Coronary artery (tissue), 2 donors: ENCODE measurements around the gene PRMT3.

Source experiments
- DNase-seq: peaks from one replicate; pipeline ENCODE4 v3.0.0-alpha.2; 2017; ENCODE audit warnings: low spot score
- H3K27ac ChIP-seq, 2 donors: fragments of 200-600 bp; sonication (generic); one replicate each; pipeline ENCODE4 v1.5.1; 2016 to 2019
- H3K4me3 ChIP-seq: fragments of 200-600 bp; sonication (generic); 2 replicates; pipeline ENCODE4 v1.5.1; 2016; ENCODE audit warnings: mild to moderate bottlenecking, moderate library complexity
- TF ChIP-seq, protein P1 (sequence below): fragments of 200-600 bp; sonication (generic); IDR thresholded peaks from one replicate; pipeline ENCODE4 v1.5.1; 2019; ENCODE audit warnings: antibody characterized with exemption

Gene PRMT3

DNA sequence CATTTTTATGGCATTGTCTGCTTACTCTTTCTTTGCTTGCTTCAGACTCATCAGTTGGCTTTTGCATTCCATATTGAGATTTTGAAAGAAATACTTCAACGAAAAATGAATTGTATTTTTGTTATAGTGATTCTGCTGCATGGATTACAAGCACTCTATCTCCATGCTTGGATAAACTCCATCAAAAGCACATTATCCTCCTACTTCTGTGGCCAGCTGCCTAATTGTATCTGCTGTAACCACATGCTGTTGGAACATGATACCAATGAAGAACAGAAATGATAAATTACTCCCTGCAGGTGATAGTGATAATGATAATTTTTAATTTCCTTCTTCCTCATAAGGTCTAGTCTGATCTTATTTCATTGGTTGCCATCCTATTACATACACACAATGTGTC lies 100.8 kb downstream of the PRMT3 start:
- TF ChIP-seq, protein P1, sequence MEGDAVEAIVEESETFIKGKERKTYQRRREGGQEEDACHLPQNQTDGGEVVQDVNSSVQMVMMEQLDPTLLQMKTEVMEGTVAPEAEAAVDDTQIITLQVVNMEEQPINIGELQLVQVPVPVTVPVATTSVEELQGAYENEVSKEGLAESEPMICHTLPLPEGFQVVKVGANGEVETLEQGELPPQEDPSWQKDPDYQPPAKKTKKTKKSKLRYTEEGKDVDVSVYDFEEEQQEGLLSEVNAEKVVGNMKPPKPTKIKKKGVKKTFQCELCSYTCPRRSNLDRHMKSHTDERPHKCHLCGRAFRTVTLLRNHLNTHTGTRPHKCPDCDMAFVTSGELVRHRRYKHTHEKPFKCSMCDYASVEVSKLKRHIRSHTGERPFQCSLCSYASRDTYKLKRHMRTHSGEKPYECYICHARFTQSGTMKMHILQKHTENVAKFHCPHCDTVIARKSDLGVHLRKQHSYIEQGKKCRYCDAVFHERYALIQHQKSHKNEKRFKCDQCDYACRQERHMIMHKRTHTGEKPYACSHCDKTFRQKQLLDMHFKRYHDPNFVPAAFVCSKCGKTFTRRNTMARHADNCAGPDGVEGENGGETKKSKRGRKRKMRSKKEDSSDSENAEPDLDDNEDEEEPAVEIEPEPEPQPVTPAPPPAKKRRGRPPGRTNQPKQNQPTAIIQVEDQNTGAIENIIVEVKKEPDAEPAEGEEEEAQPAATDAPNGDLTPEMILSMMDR = no peak
- no peak overlapping the region for H3K4me3 ChIP-seq
- H3K27ac ChIP-seq = no peak overlapping the region
- DNase-seq = no peak

DNA sequence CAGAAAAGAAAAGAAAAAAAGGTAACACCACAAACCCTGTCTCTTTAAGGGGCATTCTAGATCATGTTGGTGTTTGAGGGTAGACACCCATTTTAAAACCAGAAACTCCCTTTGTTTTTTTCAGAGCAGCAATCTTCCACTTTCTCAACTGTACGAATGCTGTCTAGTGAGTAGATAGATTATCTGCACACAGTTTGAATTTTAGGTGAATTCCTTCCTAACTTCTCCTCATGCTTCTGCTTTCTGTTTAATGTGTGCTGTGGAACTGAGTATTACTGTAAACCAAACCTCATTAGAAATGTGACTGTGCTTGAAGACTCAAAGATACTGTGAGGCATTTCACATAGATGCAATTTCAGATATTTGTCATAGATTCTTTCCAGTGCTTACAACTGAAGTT lies 102.4 kb downstream of the PRMT3 start:
- TF ChIP-seq, protein P1 = no peak
- Histone ChIP-seq H3K4me3 (no peak overlapping the region), H3K27ac (no peak overlapping the region)
- DNase-seq = no peak

DNA sequence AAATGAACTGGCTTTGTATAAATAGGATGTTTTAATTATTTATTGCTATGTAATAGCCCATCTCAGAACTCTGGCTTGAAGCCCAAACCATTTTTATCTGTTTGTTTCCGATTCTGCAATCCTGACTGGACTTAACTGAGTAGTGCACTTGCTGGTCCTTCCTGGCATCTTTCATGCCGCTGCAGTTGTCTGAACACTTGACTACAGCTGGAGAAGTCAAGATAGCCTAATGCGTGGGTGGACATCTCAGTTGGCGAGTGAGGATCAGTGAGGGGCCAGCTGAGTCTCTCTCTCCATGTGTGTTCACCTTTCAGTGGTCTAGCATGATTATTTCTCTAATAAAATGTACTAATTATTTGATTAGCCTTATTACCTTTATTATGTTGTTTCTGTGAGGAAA lies 105.8 kb downstream of the PRMT3 start:
- TF ChIP-seq, protein P1 = no peak
- DNase-seq = no peak
- H3K27ac ChIP-seq = no peak overlapping the region
- no peak overlapping the region for H3K4me3 ChIP-seq

DNA sequence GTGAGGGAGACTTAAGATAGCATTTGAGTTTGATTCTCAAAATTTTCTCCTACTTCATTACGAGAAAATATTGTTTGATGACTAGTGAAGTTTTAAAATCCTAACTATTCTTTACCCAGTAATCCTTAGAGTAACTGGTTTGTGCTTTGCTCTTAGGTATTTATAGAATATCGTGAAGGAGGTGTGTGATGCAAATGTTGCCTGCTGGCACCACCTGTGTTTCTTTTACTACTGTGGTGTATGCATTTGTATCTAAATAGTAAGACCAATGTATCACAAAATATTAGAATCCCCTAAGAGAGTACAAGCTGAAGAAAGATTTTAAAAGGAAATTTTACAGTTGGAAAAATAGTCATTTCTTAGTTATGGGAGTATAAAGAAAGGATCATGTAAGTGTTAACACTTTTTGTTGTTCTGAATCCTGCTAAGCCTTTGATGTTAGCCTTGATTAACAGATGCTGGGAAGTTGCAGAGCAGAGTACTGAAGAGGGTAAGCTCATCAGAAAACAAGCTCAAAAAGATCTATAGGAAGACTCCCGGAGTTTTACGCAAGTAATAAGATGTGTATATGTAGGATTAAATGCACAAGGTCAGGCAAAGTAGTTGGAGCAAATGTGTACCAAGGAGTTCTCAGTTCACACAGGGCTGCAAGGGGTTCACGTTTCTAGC lies 109.7 kb downstream of the PRMT3 start:
- no peak overlapping the region for H3K27ac ChIP-seq
- no peak for DNase-seq
- TF ChIP-seq, protein P1 = no peak
- no peak overlapping the region for H3K4me3 ChIP-seq

DNA sequence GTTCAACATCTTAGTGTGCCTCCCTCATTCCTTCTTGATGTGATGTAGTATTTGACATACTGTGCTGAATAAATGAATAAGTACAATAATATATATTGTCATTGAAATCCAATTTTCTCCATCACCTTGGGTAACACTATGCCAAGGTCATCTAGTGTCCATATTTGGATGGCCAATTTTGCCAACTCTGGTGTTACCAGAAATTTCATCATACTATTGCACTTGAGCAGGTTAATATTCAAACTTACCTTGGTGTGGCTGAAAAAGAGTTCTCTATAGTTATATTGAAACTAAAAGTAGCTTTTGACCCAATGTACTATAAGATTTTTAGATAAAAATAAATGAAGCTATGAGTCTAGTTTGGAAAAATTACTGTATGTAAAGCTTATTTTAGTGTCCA lies 113.7 kb downstream of the PRMT3 start:
- no peak for DNase-seq
- no peak overlapping the region for H3K4me3 ChIP-seq
- TF ChIP-seq, protein P1 = no peak
- H3K27ac ChIP-seq = no peak overlapping the region

DNA sequence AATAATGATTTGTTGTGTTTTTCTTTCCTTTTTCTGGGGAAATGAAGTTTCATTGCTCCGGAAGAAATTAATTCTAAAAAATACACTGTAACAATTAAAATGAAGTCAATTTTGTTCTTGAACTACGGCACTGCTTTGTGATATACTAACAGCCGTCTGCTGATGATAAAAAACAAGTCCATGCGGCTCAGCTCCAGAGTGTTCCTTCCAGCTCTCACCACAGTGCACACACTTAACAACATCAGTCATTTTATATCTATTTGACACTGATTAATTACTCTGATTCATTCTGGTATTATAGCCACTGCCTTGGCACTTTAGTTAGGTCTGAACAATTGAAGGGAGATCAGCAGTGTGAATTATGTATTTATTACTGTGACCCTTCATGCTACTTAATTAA lies 114.5 kb downstream of the PRMT3 start:
- no peak for DNase-seq
- H3K27ac ChIP-seq = no peak overlapping the region
- no peak overlapping the region for H3K4me3 ChIP-seq
- TF ChIP-seq, protein P1 = no peak

DNA sequence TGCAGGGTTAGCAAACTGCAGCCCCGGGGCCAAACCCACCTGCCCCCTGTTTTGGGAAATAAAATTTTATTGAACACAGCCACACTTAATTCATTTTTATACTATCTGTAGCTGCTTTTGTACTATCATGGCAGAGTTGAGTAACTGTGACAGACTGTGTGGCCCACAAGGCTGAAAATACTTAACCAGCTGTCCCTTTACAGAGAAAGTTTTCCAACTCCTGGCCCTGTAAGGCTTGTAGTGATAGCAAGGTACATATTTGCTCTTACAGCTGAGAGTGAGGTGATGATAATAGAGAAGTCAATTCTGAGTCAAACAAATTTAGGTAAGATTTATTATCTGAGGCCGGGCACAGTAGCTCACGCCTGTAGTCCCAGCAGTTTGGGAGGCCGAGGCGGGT lies 124.5 kb downstream of the PRMT3 start:
- Histone ChIP-seq H3K4me3 (no peak overlapping the region), H3K27ac (no peak overlapping the region)
- no peak for DNase-seq
- TF ChIP-seq, protein P1 = no peak
